Measurements from ENCODE around the gene SPRY4. TPM values are rescaled to one million over a fixed set of nuclear protein-coding genes. Genes with fewer than 3 reads are reported as not detected.

SPRY4 gene
- total RNA-seq, 1 experiment from 2014 or later = 41.9 TPM

DNA sequence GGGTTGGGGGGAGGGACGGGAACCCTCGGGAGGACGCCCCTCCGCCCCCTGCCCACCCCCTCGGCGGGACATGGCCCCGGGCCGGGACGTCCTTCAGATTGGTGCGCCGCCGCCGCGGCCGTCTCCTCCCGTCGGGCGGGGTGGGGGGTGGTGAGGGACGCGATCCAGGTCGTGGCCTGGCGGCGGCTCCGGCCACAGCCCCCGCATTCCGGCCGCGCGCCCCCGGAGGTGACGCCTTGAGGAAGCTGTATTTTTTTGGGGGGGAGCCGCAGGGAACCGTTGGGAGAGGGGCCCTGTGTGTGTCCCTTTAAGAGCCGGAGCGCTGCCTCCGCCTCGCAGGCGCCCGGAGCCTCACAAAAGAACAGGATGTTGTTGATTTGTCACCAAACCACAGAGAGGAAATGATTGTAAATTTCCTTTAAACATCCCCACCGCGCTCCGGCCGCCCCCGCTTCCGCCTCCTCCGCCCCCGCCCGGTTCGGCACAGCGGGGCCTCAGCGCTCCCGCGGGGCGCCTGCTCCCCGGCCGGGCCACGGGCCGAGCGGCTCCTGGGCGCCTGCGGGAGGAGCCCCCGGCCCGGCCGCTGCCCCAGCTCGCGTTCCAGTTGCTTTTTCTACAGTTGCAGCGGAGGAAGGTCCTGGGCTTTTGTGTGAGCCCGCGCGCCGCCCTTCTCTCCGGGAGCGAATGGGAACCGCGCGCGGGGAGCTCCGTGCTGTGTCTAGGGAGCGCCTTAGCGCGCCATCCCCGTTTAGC, 32.1 kb upstream of the SPRY4 start:
- no TSS peak for BruUV-seq (replicated peaks)

DNA sequence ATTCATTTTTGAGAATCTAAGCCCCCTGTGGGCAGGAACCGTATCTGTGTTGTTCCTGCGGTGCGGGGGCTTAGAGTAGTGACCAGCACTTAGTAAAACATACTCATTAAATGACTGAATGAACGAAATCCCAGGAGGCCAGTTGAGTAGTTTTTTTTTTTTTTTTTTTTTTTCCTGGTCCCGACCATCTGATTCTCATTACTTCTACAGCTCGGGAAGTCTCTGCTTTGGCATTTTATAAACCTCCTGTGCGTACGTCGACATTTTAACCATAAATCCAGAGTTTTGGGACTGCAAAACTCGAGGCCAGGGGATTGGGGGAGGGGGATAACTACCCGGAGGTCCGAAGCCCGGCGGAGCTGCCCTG, 31.5 kb upstream of the SPRY4 start:
- POLR2A ChIA-PET = interaction anchor here (0.6 to 10.6 kb wide), 5 partner anchors 12 to 343 kb away, joined by 3 to 150 read pairs (median 4); partner anchors contain the start of genes GNPDA1 and SPRY4
- peak overlapping the region; percentile 82 for H3K4me3 Mint-ChIP-seq (ENCODE audit: unreplicated experiment)
- H3K27me3 Mint-ChIP-seq (ENCODE audit: insufficient read depth, unreplicated experiment) = no peaks in the 10 kb centered on the region
- DNase-seq (ENCODE audit: unreplicated experiment) = peak; percentile 31
- H3K9me3 Mint-ChIP-seq (ENCODE audit: unreplicated experiment) = no peaks in the 10 kb centered on the region
- intact Hi-C loops (cut with micrococcal nuclease) = loop anchor here (2.0 kb wide), 1 partner anchor 140 kb away; no protein-coding TSS in a partner anchor
- TF ChIP-seq, protein P1, sequence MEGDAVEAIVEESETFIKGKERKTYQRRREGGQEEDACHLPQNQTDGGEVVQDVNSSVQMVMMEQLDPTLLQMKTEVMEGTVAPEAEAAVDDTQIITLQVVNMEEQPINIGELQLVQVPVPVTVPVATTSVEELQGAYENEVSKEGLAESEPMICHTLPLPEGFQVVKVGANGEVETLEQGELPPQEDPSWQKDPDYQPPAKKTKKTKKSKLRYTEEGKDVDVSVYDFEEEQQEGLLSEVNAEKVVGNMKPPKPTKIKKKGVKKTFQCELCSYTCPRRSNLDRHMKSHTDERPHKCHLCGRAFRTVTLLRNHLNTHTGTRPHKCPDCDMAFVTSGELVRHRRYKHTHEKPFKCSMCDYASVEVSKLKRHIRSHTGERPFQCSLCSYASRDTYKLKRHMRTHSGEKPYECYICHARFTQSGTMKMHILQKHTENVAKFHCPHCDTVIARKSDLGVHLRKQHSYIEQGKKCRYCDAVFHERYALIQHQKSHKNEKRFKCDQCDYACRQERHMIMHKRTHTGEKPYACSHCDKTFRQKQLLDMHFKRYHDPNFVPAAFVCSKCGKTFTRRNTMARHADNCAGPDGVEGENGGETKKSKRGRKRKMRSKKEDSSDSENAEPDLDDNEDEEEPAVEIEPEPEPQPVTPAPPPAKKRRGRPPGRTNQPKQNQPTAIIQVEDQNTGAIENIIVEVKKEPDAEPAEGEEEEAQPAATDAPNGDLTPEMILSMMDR (IDR thresholded peaks at IDR 0.05; ENCODE audit: unreplicated experiment) = no peak
- peaks cover 6% of the 10 kb centered on the region for H3K4me1 Mint-ChIP-seq (ENCODE audit: insufficient read depth, unreplicated experiment)
- CTCF ChIA-PET = interaction anchor here (0.6 to 4.9 kb wide), 4 partner anchors 33 to 209 kb away, joined by 3 to 22 read pairs (median 7); partner anchors contain the start of gene SPRY4
- peak overlapping the region; percentile 86 for H3K27ac Mint-ChIP-seq (ENCODE audit: low read depth, unreplicated experiment)
- no peaks in the 10 kb centered on the region for H3K36me3 Mint-ChIP-seq (ENCODE audit: insufficient read depth, unreplicated experiment)
- BruUV-seq (replicated peaks) = no TSS peak

More for the DNA sequence above, 32.1 kb upstream of the SPRY4 start:
- H3K4me1 Mint-ChIP-seq (ENCODE audit: insufficient read depth, unreplicated experiment) = peaks cover 6% of the 10 kb centered on the region
- no peaks in the 10 kb centered on the region for H3K27me3 Mint-ChIP-seq (ENCODE audit: insufficient read depth, unreplicated experiment)
- peak overlapping the region; percentile 82 for H3K4me3 Mint-ChIP-seq (ENCODE audit: unreplicated experiment)
- H3K36me3 Mint-ChIP-seq (ENCODE audit: insufficient read depth, unreplicated experiment) = no peaks in the 10 kb centered on the region
- CTCF ChIA-PET = interaction anchor here (0.6 to 4.9 kb wide), 10 partner anchors 12 to 710 kb away, joined by 3 to 22 read pairs (median 4); partner anchors contain the start of gene SPRY4
- TF ChIP-seq, protein P1 (IDR thresholded peaks at IDR 0.05; ENCODE audit: unreplicated experiment) = no peak
- no peaks in the 10 kb centered on the region for H3K9me3 Mint-ChIP-seq (ENCODE audit: unreplicated experiment)
- intact Hi-C loops (cut with micrococcal nuclease) = loop anchor here (1.0 to 2.0 kb wide), 3 partner anchors 32 to 191 kb away; partner anchors contain the start of gene SPRY4
- POLR2A ChIA-PET = interaction anchor here (0.6 to 10.6 kb wide), 12 partner anchors 8 to 344 kb away, joined by 3 to 150 read pairs (median 4); partner anchors contain the start of genes GNPDA1 and SPRY4
- peak; percentile 95 for DNase-seq (ENCODE audit: unreplicated experiment)
- H3K27ac Mint-ChIP-seq (ENCODE audit: low read depth, unreplicated experiment) = peak overlapping the region; percentile 86

DNA sequence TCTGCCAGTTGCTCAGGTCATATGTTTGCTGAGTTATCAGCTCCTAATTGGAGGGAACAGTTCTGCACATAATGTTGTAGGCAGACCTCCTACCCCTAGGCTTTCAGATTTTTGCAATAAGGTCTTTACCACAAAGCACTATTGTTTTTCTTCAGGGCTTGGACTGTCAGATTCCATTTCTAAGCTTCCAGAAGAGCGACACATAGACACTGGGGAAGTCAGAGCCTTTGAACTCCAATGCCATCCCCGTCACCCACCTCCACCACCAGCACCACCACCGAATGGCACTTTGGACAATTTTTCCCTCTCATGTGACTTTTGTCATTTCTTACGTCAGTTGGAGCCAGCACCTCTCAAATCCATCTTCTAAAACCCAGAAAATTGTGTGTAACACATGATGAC, 28.3 kb upstream of the SPRY4 start:
- no peak overlapping the region for H3K27ac Mint-ChIP-seq (ENCODE audit: low read depth, unreplicated experiment)
- CTCF ChIA-PET = interaction anchor here (0.7 to 1.5 kb wide), 3 partner anchors 8 to 27 kb away, joined by 3 read pairs; no protein-coding TSS in a partner anchor
- DNase-seq (ENCODE audit: unreplicated experiment) = no peak

More for the DNA sequence above, 28.3 kb upstream of the SPRY4 start:
- H3K9me3 Mint-ChIP-seq (ENCODE audit: unreplicated experiment) = no peaks in the 10 kb centered on the region
- BruUV-seq (replicated peaks) = no TSS peak
- H3K4me1 Mint-ChIP-seq (ENCODE audit: insufficient read depth, unreplicated experiment) = peaks cover 5% of the 10 kb centered on the region
- TF ChIP-seq, protein P1 (IDR thresholded peaks at IDR 0.05; ENCODE audit: unreplicated experiment) = no peak
- H3K27me3 Mint-ChIP-seq (ENCODE audit: insufficient read depth, unreplicated experiment) = no peaks in the 10 kb centered on the region
- intact Hi-C loops (cut with micrococcal nuclease) = no loop called here
- no peak overlapping the region for H3K4me3 Mint-ChIP-seq (ENCODE audit: unreplicated experiment)
- POLR2A ChIA-PET = interaction anchor here (0.9 kb wide), 1 partner anchor 10 kb away, joined by 3 read pairs; no protein-coding TSS in a partner anchor
- H3K36me3 Mint-ChIP-seq (ENCODE audit: insufficient read depth, unreplicated experiment) = no peaks in the 10 kb centered on the region
